Mucosa of descending colon (tissue), 3 donors: ENCODE results near the gene ZGPAT. TPM values are rescaled to one million over a fixed set of nuclear protein-coding genes. Genes with fewer than 3 reads are reported as not detected.

Source experiments
- ATAC-seq: fragments of 200-7000 bp; cut with Tn5 transposase; one replicate; pipeline ENCODE4 v1.9.1; 2020; ENCODE audit warnings: mild to moderate bottlenecking, moderate library complexity
- DNase-seq, 3 donors: peaks; one replicate each; pipeline ENCODE4 v3.0.0-alpha.2; 2020
- H3K36me3 ChIP-seq: fragments of 200-600 bp; one replicate; pipeline ENCODE4 v1.8.0; 2021; ENCODE audit warnings: low read depth, mild to moderate bottlenecking
- H3K4me1 ChIP-seq: fragments of 200-600 bp; one replicate; pipeline ENCODE4 v1.8.0; 2021; ENCODE audit warnings: low read depth, mild to moderate bottlenecking
- H3K4me3 ChIP-seq: fragments of 200-600 bp; one replicate; pipeline ENCODE4 v1.8.0; 2021; ENCODE audit warnings: mild to moderate bottlenecking
- H3K9me3 ChIP-seq: fragments of 200-600 bp; one replicate; pipeline ENCODE4 v1.8.0; 2021; ENCODE audit warnings: mild to moderate bottlenecking
- CTCF ChIP-seq: fragments of 200-600 bp; IDR thresholded peaks from one replicate; pipeline ENCODE4 v1.8.0; 2022; ENCODE audit warnings: antibody characterized with exemption, mild to moderate bottlenecking
- intact Hi-C, 2 donors: fragments of 100-400 bp; cut with DNase I in 1 of 2; cut with micrococcal nuclease in 1 of 2; formaldehyde crosslinking; loops; one replicate each; pipeline versions ENCODE4 v1.11.0 to v1.11.1; 2022; cut with DNase I, micrococcal nuclease
- total RNA-seq, 3 donors: library from RNA; stranded (reverse); fragmentation: NEBNext Ultra II Directional in 2 of 3; extraction: Animal tissue kit (Norgen Biotek cat#: 25700) in 2 of 3; gene quantifications; one replicate each; pipeline versions ENCODE4 v1.2.1 to v1.2.4, GENCODE V29; 2021 to 2023
- donor health status: DM: no; HTN: no; CAD: no; lungs with moderate emphysema.
- donor health status: DM: no; HTN: no; CAD: no.
- donor health status: DM: no; HTN: yes; CAD: no.

ZGPAT gene
- total RNA-seq, 3 donors from 2014 or later = 24.3 to 34.0 (median 31.7) TPM

GRCh38 chr20:63744574-63745423, 37.0 kb downstream of the ZGPAT start:
- DNase-seq (peak in 1 of 3 donors; percentile 37), ATAC-seq (no peak)
- intact Hi-C loops = no loop called here

DNA sequence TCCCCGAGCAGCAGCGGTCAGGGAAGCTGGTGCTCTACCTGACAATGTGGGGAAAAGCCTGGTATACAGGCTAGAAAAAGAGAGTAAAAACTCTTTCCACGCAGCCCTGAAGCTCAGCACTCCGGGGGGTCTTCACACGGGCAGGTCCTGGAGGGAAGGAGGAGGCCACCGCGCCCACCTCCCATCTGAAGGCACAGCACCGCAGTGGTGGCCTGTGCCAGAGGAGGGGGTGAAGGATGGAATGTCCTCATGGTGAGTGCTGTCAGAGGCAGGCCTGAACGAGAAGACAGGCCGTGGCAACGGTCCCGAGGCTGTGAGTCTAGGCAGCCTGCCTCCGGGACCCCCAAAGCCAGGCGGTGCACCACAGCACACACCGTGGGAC, 37.6 kb downstream of the ZGPAT start:
- DNase-seq (peak in 1 of 3 donors; percentile 31), ATAC-seq (no peak)
- TF ChIP-seq CTCF = no peak
- intact Hi-C loops = no loop called here
- H3K4me3 ChIP-seq = no peak overlapping the region
- H3K4me1 ChIP-seq = peaks cover 9% of the 10 kb centered on the region
- H3K36me3 ChIP-seq = peaks cover 3% of the 10 kb centered on the region
- no peaks in the 10 kb centered on the region for H3K9me3 ChIP-seq

More at GRCh38 chr20:63744574-63745423, 37.0 kb downstream of the ZGPAT start:
- Histone ChIP-seq H3K4me3 (no peak overlapping the region), H3K36me3 (peaks cover 3% of the 10 kb centered on the region), H3K4me1 (peaks cover 10% of the 10 kb centered on the region), H3K9me3 (no peaks in the 10 kb centered on the region)
- TF ChIP-seq CTCF = no peak

GRCh38 chr20:63745961-63746731, 38.3 kb downstream of the ZGPAT start:
- Histone ChIP-seq H3K4me1 (peaks cover 3% of the 10 kb centered on the region), H3K36me3 (peaks cover 3% of the 10 kb centered on the region), H3K4me3 (no peak overlapping the region), H3K9me3 (no peaks in the 10 kb centered on the region)
- ATAC-seq (no peak), DNase-seq (no peak)
- TF ChIP-seq CTCF = no peak
- intact Hi-C loops = no loop called here

GRCh38 chr20:63746751-63747315, 39.0 kb downstream of the ZGPAT start:
- peaks cover 3% of the 10 kb centered on the region for H3K36me3 ChIP-seq
- ATAC-seq (no peak), DNase-seq (peak in 1 of 3 donors; percentile 54)
- H3K4me1 ChIP-seq = no peaks in the 10 kb centered on the region
- TF ChIP-seq CTCF = no peak
- H3K4me3 ChIP-seq = no peak overlapping the region
- intact Hi-C loops = no loop called here
- no peaks in the 10 kb centered on the region for H3K9me3 ChIP-seq

DNA sequence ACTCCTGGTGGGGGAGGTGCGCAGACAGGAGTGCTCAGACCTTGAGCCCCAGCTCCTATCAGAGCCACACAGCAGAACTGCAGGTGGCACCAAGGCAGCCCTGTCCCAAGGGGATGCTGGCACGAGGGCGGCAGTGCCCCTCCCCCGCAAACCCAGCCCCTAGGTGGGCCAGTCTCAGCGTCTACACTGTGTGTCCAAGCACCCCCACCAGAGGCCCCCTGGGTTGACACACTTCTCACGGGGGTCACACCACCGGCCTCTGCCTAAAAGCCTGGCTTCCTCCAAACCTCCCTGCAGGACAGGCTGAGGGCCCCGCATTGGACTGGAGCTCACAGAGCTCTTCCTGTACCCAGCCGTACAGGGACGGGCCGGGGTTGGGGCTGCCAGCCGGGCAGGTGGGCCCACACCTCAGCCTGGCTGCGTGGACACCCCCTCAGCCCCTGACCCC, 39.8 kb downstream of the ZGPAT start:
- Histone ChIP-seq H3K36me3 (peaks cover 3% of the 10 kb centered on the region), H3K4me1 (no peaks in the 10 kb centered on the region), H3K9me3 (no peaks in the 10 kb centered on the region), H3K4me3 (no peak overlapping the region)
- intact Hi-C loops = no loop called here
- no peak for TF ChIP-seq CTCF
- ATAC-seq (no peak), DNase-seq (peak in 1 of 3 donors; percentile 40)
